ENCODE measurements around the gene SOAT2. TPM values are rescaled to one million over a fixed set of nuclear protein-coding genes. Genes with fewer than 3 reads are reported as not detected.

SOAT2 gene
- polyA plus RNA-seq, 1 donor (not counting 4 experiments of a cell fraction or from before 2014, with no cell fraction given): not detected

DNA sequence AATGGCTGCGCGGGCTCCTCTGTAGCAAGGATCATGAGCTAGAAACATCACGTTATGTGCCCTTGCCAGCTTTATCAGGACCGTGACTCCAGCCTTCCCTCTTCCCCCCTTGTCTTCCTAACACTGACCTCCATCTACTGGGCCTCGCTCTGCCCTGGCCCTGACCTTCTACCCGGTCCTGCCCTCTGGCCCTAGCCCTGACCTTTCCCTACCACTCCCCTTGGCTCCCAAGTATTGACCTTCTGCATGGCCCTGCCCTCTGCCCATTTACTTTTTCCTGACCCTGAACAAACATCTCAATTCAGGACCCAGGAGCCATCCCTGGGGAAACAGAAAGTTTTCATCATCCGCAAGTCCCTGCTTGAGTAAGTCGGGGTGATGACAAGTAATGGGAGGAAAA, 2.0 kb downstream of the SOAT2 start:
- no peak overlapping the region for H2AFZ ChIP-seq (ENCODE audit: control insufficient read depth, low read length)
- no peaks in the 10 kb centered on the region for H4K20me1 ChIP-seq (ENCODE audit: control insufficient read depth, extremely low read depth, insufficient read depth, low read length)
- no peaks in the 10 kb centered on the region for H3K79me2 ChIP-seq (ENCODE audit: control insufficient read depth, insufficient read depth, low read length)
- H3K4me3 ChIP-seq (ENCODE audit: control insufficient read depth in 2 of 3, extremely low read depth in 1 of 3, insufficient read depth in 2 of 3, low read depth in 1 of 3, low read length in 3 of 3): no peak overlapping the region
- H3K9me3 ChIP-seq (ENCODE audit: control insufficient read depth, low read depth, low read length): no peaks in the 10 kb centered on the region
- H3K4me1 ChIP-seq (ENCODE audit: control insufficient read depth, extremely low read depth, insufficient read depth, low read length): no peaks in the 10 kb centered on the region
- no peaks in the 10 kb centered on the region for H3K27me3 ChIP-seq (ENCODE audit: control insufficient read depth, extremely low read depth, insufficient read depth, low read length)
- H3K9ac ChIP-seq (ENCODE audit: control insufficient read depth, extremely low read depth, insufficient read depth, low read length): no peak overlapping the region
- FAIRE-seq: no peak
- H3K27ac ChIP-seq (ENCODE audit: control insufficient read depth, insufficient read depth, low read length): no peak overlapping the region
- no peaks in the 10 kb centered on the region for H3K9me1 ChIP-seq (ENCODE audit: control insufficient read depth, extremely low read depth, insufficient read depth, low read length)
- H3K4me2 ChIP-seq (ENCODE audit: control insufficient read depth, extremely low read depth, insufficient read depth, low read depth, low read length): no peak overlapping the region
- dilution Hi-C loops (cut with MboI; ENCODE audit: extremely low pct_ligation_motif_present, low sequenced_read_pairs): no loop called here
- no peak for DNase-seq (ENCODE audit: low read depth, low spot score)
- H3K36me3 ChIP-seq (ENCODE audit: control insufficient read depth in 2 of 2, extremely low read depth in 1 of 2, insufficient read depth in 2 of 2, low read length in 2 of 2): no peaks in the 10 kb centered on the region
- TF ChIP-seq, protein P1, sequence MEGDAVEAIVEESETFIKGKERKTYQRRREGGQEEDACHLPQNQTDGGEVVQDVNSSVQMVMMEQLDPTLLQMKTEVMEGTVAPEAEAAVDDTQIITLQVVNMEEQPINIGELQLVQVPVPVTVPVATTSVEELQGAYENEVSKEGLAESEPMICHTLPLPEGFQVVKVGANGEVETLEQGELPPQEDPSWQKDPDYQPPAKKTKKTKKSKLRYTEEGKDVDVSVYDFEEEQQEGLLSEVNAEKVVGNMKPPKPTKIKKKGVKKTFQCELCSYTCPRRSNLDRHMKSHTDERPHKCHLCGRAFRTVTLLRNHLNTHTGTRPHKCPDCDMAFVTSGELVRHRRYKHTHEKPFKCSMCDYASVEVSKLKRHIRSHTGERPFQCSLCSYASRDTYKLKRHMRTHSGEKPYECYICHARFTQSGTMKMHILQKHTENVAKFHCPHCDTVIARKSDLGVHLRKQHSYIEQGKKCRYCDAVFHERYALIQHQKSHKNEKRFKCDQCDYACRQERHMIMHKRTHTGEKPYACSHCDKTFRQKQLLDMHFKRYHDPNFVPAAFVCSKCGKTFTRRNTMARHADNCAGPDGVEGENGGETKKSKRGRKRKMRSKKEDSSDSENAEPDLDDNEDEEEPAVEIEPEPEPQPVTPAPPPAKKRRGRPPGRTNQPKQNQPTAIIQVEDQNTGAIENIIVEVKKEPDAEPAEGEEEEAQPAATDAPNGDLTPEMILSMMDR (optimal IDR thresholded peaks at IDR 0.05 in 1 of 3, IDR thresholded peaks at IDR 0.05 in 1 of 3, conservative IDR thresholded peaks at IDR 0.05 in 1 of 3; ENCODE audit: extremely low read depth in 1 of 3, insufficient read depth in 2 of 3, low read length in 3 of 3): no peak
- no peak for TF ChIP-seq EZH2 (IDR thresholded peaks at IDR 0.05; ENCODE audit: low read length)

DNA sequence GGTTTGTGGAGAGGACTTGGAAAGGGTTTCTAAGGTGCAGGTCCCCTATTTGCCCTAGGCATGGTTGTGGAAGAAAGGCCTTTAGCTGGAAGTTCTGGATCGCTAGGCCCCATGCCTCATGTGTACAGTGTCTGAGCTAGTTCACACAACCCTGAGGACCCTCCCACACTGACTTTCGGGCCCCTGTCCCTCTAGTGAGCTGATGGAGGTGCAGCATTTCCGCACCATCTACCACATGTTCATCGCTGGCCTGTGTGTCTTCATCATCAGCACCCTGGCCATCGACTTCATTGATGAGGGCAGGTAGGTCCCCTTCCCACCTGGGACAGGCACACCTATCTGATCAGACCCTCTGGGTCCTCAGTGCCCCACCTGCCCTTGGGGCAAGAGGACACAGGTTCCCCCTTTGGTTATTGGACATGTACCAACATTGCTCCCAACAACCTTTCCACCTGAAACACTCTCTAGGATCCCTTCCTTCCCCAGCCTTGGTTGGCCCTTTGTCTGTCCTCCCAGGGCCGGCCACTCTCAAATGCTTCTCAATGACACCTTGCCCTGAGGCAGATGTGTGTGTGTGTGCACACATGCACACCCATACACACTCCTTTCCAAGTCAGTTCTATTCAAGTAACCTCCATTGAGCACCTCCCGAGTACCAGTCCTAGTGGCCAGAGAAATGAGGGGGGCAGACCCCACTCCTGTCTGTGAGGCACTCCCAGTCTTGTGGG, 2.6 kb downstream of the SOAT2 start:
- dilution Hi-C loops (cut with MboI; ENCODE audit: extremely low pct_ligation_motif_present, low sequenced_read_pairs): no loop called here
- Histone ChIP-seq H2AFZ (ENCODE audit: control insufficient read depth, low read length) (no peak overlapping the region), H4K20me1 (ENCODE audit: control insufficient read depth, extremely low read depth, insufficient read depth, low read length) (no peaks in the 10 kb centered on the region)

More for the DNA sequence above, 2.6 kb downstream of the SOAT2 start:
- Histone ChIP-seq H3K9ac (ENCODE audit: control insufficient read depth, extremely low read depth, insufficient read depth, low read length) (no peak overlapping the region), H3K79me2 (ENCODE audit: control insufficient read depth, insufficient read depth, low read length) (no peaks in the 10 kb centered on the region), H3K4me1 (ENCODE audit: control insufficient read depth, extremely low read depth, insufficient read depth, low read length) (no peaks in the 10 kb centered on the region), H3K9me3 (ENCODE audit: control insufficient read depth, low read depth, low read length) (no peaks in the 10 kb centered on the region), H3K4me2 (ENCODE audit: control insufficient read depth, extremely low read depth, insufficient read depth, low read depth, low read length) (no peak overlapping the region), H3K36me3 (ENCODE audit: control insufficient read depth in 2 of 2, extremely low read depth in 1 of 2, insufficient read depth in 2 of 2, low read length in 2 of 2) (no peaks in the 10 kb centered on the region), H3K4me3 (ENCODE audit: control insufficient read depth in 2 of 3, extremely low read depth in 1 of 3, insufficient read depth in 2 of 3, low read depth in 1 of 3, low read length in 3 of 3) (no peak overlapping the region), H3K27me3 (ENCODE audit: control insufficient read depth, extremely low read depth, insufficient read depth, low read length) (no peaks in the 10 kb centered on the region), H3K27ac (ENCODE audit: control insufficient read depth, insufficient read depth, low read length) (no peak overlapping the region), H3K9me1 (ENCODE audit: control insufficient read depth, extremely low read depth, insufficient read depth, low read length) (no peaks in the 10 kb centered on the region)
- no peak for FAIRE-seq
- TF ChIP-seq, protein P1 (optimal IDR thresholded peaks at IDR 0.05 in 1 of 3, IDR thresholded peaks at IDR 0.05 in 1 of 3, conservative IDR thresholded peaks at IDR 0.05 in 1 of 3; ENCODE audit: extremely low read depth in 1 of 3, insufficient read depth in 2 of 3, low read length in 3 of 3): no peak
- TF ChIP-seq EZH2 (IDR thresholded peaks at IDR 0.05; ENCODE audit: low read length): no peak
- no peak for DNase-seq (ENCODE audit: low read depth, low spot score)

Data from keratinocyte (primary cell).